Measurements from ENCODE around the gene PRKCH.

PRKCH gene

DNA sequence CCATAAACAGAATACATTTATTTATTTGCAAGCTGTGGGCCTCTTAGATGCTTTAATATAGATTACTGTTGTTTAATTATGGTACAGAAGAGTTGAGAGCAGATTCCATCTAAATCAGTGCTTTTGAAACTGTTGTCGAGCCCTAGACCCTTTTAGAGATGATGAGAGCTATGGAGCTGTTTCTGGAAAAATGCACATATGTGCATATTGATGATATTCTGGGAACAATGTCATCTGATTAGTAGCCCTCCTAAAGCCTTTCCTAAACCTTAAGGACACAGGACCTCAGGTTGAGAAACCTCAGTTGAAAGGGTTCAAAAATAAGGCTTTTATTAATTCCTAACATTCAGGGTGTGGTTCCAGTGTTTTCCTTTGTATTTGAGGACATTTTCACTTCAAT, 11.7 kb downstream of the PRKCH start:
- no peak for DNase-seq (ENCODE audit: low read depth)
- TF ChIP-seq, protein P1, sequence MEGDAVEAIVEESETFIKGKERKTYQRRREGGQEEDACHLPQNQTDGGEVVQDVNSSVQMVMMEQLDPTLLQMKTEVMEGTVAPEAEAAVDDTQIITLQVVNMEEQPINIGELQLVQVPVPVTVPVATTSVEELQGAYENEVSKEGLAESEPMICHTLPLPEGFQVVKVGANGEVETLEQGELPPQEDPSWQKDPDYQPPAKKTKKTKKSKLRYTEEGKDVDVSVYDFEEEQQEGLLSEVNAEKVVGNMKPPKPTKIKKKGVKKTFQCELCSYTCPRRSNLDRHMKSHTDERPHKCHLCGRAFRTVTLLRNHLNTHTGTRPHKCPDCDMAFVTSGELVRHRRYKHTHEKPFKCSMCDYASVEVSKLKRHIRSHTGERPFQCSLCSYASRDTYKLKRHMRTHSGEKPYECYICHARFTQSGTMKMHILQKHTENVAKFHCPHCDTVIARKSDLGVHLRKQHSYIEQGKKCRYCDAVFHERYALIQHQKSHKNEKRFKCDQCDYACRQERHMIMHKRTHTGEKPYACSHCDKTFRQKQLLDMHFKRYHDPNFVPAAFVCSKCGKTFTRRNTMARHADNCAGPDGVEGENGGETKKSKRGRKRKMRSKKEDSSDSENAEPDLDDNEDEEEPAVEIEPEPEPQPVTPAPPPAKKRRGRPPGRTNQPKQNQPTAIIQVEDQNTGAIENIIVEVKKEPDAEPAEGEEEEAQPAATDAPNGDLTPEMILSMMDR (IDR thresholded peaks at IDR 0.05; ENCODE audit: insufficient read depth, low read depth, low read length, missing control alignments): no peak
- H3K4me3 ChIP-seq (ENCODE audit: low read length): no peak overlapping the region

DNA sequence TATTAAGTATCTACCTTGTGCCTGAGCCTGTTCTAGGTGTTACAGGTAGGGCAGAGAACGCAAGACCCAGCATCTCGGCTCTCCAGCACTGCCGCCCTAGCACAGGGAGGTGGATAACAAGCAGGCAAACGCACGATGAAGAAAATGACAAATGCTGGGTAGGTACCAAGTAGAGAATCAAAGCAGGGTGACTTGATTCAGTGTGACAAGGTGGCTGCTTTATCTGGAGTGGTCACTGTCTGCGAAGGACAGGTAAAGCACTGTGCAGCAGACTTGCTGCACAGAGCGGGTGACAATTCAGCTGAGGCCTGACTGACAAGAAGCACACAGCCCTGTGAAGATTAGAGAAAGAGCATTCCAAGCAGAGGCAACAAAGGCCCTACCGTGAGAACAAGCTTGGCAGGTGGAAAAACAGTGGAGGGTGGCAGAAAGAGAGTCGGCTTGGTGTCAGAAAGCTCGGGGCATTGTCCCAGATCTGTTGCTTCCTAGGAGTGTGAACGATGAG, 12.9 kb downstream of the PRKCH start:
- H3K4me3 ChIP-seq (ENCODE audit: low read length): no peak overlapping the region
- TF ChIP-seq, protein P1 (IDR thresholded peaks at IDR 0.05; ENCODE audit: insufficient read depth, low read depth, low read length, missing control alignments): no peak
- no peak for DNase-seq (ENCODE audit: low read depth)

DNA sequence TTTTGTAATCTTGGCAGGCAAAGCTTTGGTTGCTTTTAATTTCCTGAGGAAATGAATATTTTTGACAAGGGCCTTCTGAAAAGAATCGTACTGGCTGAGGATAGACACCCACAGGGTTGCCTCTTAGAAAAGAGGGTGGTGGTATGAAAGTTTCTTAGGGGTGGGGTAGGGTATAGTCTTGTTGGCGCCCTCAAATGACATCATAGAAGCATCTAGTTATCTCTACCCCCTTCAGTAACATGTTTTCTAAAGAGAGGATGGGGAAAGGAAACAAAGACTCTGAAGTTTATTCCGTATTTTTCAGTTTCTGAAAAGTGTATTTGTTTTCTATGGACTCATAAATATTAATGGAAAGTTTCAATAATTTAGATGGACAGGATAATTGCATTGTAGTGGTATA, 13.7 kb downstream of the PRKCH start:
- H3K4me3 ChIP-seq (ENCODE audit: low read length): no peak overlapping the region
- no peak for DNase-seq (ENCODE audit: low read depth)

DNA sequence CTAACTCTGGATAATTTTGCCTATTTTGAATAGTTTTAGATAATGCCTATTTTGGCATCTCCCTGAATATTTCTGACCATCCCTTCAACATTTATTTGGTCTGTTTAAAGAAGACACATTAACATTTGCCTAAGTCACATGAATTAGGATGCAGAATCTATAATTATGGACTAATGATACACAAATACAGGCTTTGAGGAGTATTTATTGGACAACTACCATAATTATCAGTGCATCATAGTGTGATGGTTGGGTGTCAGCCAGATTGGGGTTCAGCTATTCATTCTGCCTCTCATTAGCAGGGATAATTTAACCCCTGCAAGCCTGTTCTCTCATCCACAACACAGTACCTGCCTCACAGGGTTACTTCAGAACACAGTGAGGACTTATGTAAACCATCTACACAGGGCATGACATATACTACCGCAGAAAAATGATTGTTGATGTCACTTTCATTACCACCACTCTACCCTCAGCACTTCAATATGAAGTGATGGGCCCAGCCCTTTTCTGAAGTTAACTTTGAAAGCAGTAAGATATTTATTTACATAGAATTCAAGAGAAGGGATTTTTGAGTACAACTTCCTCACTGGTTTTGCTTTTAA, 14.4 kb downstream of the PRKCH start:
- TF ChIP-seq, protein P1 (IDR thresholded peaks at IDR 0.05; ENCODE audit: insufficient read depth, low read depth, low read length, missing control alignments): no peak
- H3K4me3 ChIP-seq (ENCODE audit: low read length): no peak overlapping the region
- no peak for DNase-seq (ENCODE audit: low read depth)

More for the DNA sequence above, 13.7 kb downstream of the PRKCH start:
- TF ChIP-seq, protein P1 (IDR thresholded peaks at IDR 0.05; ENCODE audit: insufficient read depth, low read depth, low read length, missing control alignments): no peak

DNA sequence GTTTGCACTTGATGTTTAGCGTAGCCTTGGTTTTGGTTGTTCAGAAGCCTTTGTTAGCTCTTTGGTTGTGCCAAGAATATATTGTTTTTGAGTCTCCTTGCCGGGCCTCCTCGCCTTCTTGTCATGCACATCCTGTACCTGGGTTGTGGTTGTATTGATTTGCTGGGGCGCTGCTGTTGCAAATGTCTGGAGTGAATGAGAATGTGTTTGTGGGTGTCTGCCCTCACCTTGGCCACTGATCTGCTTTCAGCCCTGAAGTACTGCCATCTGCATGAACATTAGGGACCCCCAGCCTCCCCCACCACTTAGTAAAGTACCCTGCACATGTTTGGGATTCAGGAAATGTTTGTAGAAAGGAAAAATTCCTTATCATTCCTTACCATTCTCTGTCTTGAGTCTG, 16.5 kb downstream of the PRKCH start:
- TF ChIP-seq, protein P1 (IDR thresholded peaks at IDR 0.05; ENCODE audit: insufficient read depth, low read depth, low read length, missing control alignments): no peak
- no peak for DNase-seq (ENCODE audit: low read depth)

DNA sequence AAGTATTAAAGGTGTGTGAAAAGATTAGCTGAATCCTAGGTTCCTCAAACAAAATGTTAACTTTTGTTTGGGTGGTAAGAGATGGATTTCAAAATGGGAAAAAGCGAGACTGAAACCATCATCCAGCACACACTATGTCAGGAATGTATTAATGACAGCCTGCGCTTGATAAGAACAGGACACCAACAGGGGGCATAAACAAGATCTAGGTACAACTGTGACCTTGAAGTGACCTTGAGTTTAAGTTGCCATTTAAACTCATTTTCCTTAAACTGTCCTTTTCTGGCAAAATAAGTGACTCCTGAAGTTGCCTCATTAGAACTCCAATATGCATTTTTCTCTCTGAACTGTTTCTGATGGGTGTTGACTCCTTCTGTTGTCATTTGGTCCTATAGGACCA, 17.1 kb downstream of the PRKCH start:
- TF ChIP-seq, protein P1 (IDR thresholded peaks at IDR 0.05; ENCODE audit: insufficient read depth, low read depth, low read length, missing control alignments): no peak
- no peak overlapping the region for H3K4me3 ChIP-seq (ENCODE audit: low read length)
- DNase-seq (ENCODE audit: low read depth): no peak

More for the DNA sequence above, 16.5 kb downstream of the PRKCH start:
- no peak overlapping the region for H3K4me3 ChIP-seq (ENCODE audit: low read length)

Data from epithelial cell of esophagus (primary cell).